Memory B cell (primary cell): ENCODE results near the gene LRG1.
A peak's percentile ranks its signal among the peaks of the same experiment; 100 is the strongest.
"Not testable (repeated sequence)": the region's sequence is repeated elsewhere in the genome, so short reads cannot be mapped to it uniquely, and the experiment has no call there.

Experiments used
- ATAC-seq: fragments of 150-1000 bp; cut with Tn5 transposase; 2 replicates; pipeline ENCODE4 v1.10.0; 2021; ENCODE audit warnings: low read depth, mild to moderate bottlenecking, moderate library complexity
- DNase-seq, 2 donors: peaks; one replicate each; pipeline ENCODE4 v3.0.0; 2022; ENCODE audit warnings: low spot score in 2 of 2
- H3K27ac Mint-ChIP-seq: one replicate; pipeline ENCODE4 v1.8.0; 2022; ENCODE audit warnings: mild to moderate bottlenecking, moderate library complexity, mixed read lengths
- H3K27me3 Mint-ChIP-seq: one replicate; pipeline ENCODE4 v1.8.0; 2022; ENCODE audit warnings: mixed read lengths
- H3K36me3 Mint-ChIP-seq: one replicate; pipeline ENCODE4 v1.8.0; 2022; ENCODE audit warnings: mild to moderate bottlenecking, mixed read lengths
- H3K4me1 Mint-ChIP-seq: one replicate; pipeline ENCODE4 v1.8.0; 2022; ENCODE audit warnings: mixed read lengths
- H3K4me3 Mint-ChIP-seq: one replicate; pipeline ENCODE4 v1.8.0; 2022; ENCODE audit warnings: mild to moderate bottlenecking, moderate library complexity, mixed read lengths
- H3K9me3 Mint-ChIP-seq: one replicate; pipeline ENCODE4 v1.8.0; 2022; ENCODE audit warnings: mixed read lengths

LRG1 gene

DNA sequence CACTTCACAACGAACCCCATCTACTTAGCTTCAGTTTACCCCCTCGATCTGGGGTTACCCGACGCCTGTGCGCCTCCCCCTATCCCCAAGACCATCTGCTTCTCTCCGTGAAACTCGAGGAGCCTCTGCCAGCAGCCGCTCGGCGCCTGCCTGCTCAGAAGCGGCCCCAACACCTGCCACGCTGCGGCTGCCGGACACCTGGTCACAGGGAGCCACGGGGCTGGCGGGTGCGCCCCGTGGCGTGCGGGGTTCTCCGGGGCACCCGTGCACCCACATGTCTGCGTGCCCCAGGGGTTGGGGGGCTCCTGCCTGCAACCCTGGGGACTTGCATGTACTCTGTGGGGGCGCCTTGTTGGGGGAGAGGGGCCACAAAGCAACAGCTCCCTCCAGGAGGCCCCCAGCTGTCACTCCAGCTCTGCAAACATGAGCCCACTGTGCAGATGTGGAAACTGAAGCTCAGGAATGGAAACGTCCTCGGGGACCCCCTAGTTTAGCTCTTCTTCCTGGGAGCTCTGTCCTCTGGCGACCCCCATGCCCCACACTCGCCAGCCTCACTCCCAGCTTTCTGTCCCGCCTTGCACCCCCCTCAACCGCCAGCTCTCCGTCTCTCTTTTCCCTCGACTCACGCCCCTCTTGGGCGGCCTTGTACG is 26.7 kb upstream of the LRG1 start:
- Mint-ChIP-seq H3K4me3 (no peak overlapping the region), H3K36me3 (no peaks in the 10 kb centered on the region), H3K4me1 (peaks cover 8% of the 10 kb centered on the region), H3K27me3 (peaks cover 14% of the 10 kb centered on the region), H3K9me3 (no peaks in the 10 kb centered on the region), H3K27ac (no peak overlapping the region)
- ATAC-seq (no peak), DNase-seq (no peak)

- not testable (repeated sequence) for H3K4me1 Mint-ChIP-seq, DNase-seq, H3K27ac Mint-ChIP-seq, H3K4me3 Mint-ChIP-seq, H3K9me3 Mint-ChIP-seq, H3K36me3 Mint-ChIP-seq
- H3K27me3 Mint-ChIP-seq = peaks cover 18% of the 10 kb centered on the region
- peak; percentile 49 for ATAC-seq
These were observed 23.7 kb upstream of the LRG1 start for GRCh38 chr19:4563562-4563961.

- H3K4me1 Mint-ChIP-seq, H3K9me3 Mint-ChIP-seq, H3K36me3 Mint-ChIP-seq, H3K27ac Mint-ChIP-seq, H3K4me3 Mint-ChIP-seq, DNase-seq: not testable (repeated sequence)
- H3K27me3 Mint-ChIP-seq = peaks cover 14% of the 10 kb centered on the region
- ATAC-seq = peak; percentile 77
These were observed 22.2 kb upstream of the LRG1 start for GRCh38 chr19:4562085-4562484.

GRCh38 chr19:4559569-4559968 is 19.7 kb upstream of the LRG1 start, which contains the start of gene SEMA6B:
Gene SEMA6B (minus strand): TSS chr19:4559684. CDS start chr19:4558457, 1,227 bp downstream.
- DNase-seq = no peak
- no peak for ATAC-seq
- Mint-ChIP-seq H3K4me1 (peaks cover 7% of the 10 kb centered on the region), H3K36me3 (no peaks in the 10 kb centered on the region), H3K4me3 (no peak within 1 kb of the TSS), H3K9me3 (no peaks in the 10 kb centered on the region), H3K27ac (no peak within 1 kb of the TSS), H3K27me3 (peaks cover 15% of the 10 kb centered on the region)

DNA sequence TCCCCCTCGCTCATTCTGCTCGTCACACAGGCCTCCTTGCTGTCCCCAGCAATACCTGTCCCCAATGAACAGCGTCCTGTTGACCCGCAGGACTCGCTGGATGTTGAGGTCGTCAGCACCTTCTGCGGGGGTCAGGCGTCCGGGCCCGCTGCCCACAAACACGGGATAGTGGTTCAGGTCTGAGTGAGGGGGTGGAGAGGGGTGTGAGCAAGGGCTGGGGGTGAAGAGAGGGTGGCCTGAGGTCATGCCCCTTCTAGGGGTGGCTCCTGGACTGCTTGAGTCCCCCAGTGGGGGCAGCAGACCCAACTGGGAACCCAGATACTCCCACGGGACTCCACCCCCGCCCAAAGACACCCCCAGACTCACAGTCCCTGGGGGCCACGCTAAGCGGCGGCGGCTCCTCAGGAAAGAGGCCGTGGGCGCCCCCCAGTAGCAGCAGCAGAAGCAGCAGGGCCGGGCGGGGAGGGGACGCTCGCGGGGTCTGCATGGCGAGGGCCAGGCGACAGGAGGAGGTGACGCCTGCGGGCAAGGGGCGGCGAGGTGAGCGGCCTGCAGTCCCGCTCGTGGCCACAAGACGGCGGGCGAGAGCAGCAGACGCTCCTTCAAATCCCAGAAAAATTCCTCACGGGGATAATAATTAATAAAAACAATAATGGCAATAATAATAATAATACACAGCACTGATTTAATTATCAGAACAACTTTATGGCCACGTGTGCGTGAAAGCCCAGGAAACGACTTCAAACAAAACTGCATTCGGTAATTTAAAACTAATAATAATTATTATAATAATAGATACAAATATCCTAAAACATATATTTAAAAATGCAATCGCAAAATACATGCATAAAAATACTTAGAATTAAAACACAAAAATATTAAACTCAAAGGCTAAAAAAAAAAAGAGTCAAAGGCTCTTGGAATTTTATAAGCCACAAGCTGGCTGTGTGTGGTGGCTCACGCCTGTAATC is 18.4 kb upstream of the LRG1 start:
- Mint-ChIP-seq H3K27me3 (peaks cover 21% of the 10 kb centered on the region), H3K4me3 (no peak overlapping the region), H3K36me3 (peaks cover 4% of the 10 kb centered on the region), H3K27ac (no peak overlapping the region), H3K4me1 (peaks cover 9% of the 10 kb centered on the region), H3K9me3 (peaks cover 4% of the 10 kb centered on the region)
- DNase-seq (peak; percentile 33 to 54), ATAC-seq (no peak)

DNA sequence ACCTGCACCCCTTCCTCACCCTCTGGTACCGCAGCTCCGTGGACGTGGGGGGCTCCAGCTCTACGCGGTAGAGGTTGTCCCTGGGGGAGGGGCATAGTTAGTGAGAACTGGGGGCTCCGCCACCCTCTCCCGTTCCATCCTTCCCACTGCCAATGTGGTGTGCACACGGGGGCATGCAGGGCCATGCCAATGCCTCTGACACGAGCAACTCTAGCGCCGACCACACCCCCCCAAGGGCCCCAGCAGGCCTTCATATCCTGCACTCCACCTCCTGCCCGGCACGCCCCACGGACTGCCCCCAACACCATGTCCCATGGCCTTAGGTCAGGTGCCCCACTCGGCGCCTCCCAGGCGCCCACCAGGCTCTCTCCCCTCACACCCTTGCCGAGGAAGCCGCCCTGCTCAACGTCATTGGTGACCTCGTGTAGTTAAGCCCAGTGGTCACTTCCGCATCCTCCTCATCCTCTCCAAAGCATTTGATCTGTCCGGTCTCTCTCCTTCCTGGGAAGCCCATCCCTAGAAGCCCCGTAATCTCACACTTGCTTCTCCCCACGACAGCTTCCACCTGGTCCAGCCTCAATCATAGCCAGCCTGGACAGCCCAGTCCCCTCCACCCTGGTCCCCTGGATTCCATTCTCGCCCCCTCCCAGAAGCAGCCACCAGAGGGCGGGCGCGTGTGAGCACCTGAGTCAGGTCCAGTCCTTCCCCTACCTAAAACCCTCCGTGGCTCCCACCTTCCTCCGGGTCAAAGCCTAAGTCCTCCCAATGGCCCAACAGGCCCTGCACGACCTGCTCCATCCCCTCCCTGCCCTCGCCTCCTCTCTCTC is 17.5 kb upstream of the LRG1 start:
- peaks cover 9% of the 10 kb centered on the region for H3K4me1 Mint-ChIP-seq
- no peak for DNase-seq

GRCh38 chr19:4556597-4557127 is 16.8 kb upstream of the LRG1 start:
- ATAC-seq (no peak), DNase-seq (no peak)
- peaks cover 6% of the 10 kb centered on the region for H3K4me1 Mint-ChIP-seq
- H3K27me3 Mint-ChIP-seq = peaks cover 28% of the 10 kb centered on the region
- peaks cover 7% of the 10 kb centered on the region for H3K36me3 Mint-ChIP-seq
- no peak overlapping the region for H3K4me3 Mint-ChIP-seq
- peaks cover 8% of the 10 kb centered on the region for H3K9me3 Mint-ChIP-seq
- no peak overlapping the region for H3K27ac Mint-ChIP-seq

More for the DNA sequence above, 17.5 kb upstream of the LRG1 start:
- ATAC-seq = no peak
- Mint-ChIP-seq H3K27ac (no peak overlapping the region), H3K4me3 (no peak overlapping the region), H3K36me3 (peaks cover 7% of the 10 kb centered on the region), H3K27me3 (peaks cover 27% of the 10 kb centered on the region), H3K9me3 (peaks cover 8% of the 10 kb centered on the region)

DNA sequence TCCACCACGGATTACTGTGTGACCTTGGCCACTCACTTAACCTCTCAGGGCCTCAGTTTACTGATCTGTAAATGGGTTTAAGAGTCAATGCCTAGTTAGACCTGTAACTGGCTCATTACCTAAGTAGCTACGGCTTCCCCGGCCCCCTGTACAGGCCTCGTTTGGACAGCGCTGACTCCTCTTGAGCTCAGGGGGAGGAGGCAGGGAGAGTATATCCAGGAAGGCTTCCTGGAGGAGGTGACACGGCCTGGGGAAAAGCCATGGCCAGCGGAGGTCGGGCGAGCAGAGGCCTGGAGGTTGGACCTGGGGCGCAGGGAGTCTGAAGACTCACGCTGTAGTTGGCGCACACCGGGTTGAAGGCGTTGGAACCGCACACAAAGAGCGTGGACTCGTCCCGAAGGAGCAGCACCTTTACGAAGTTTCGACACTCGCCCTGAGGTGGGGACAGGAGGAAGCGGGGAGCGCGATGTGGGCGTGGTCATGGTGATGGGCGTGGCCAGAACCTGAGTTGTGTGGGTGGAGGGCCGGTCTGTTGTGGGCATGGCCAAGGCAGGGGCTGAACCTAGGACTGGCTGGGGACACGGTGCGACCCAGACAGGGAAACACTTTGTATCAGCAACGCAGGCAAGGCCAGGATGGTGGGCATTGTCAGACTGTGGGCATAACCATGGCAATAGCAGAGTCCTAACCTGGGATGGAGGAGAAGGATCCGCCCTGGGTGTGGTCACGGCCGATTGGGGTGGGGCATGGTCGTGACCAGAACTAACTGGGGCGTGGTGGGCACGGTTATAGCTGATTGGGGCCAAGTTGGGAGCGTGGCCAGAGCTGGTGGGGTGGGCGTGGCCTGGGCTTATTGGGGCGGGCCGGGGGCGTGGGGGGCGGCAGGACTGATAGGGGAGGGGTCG is 16.1 kb upstream of the LRG1 start:
- ATAC-seq (no peak), DNase-seq (no peak)
- Mint-ChIP-seq H3K4me3 (no peak overlapping the region), H3K9me3 (peaks cover 8% of the 10 kb centered on the region), H3K27me3 (peaks cover 28% of the 10 kb centered on the region), H3K36me3 (peaks cover 7% of the 10 kb centered on the region), H3K27ac (no peak overlapping the region), H3K4me1 (peaks cover 6% of the 10 kb centered on the region)

GRCh38 chr19:4554717-4555116 is 14.9 kb upstream of the LRG1 start:
- Mint-ChIP-seq H3K27ac (no peak overlapping the region), H3K4me3 (no peak overlapping the region), H3K27me3 (peaks cover 27% of the 10 kb centered on the region), H3K36me3 (peaks cover 7% of the 10 kb centered on the region), H3K4me1 (peaks cover 6% of the 10 kb centered on the region), H3K9me3 (peaks cover 8% of the 10 kb centered on the region)
- no peak for DNase-seq
- no peak for ATAC-seq

DNA sequence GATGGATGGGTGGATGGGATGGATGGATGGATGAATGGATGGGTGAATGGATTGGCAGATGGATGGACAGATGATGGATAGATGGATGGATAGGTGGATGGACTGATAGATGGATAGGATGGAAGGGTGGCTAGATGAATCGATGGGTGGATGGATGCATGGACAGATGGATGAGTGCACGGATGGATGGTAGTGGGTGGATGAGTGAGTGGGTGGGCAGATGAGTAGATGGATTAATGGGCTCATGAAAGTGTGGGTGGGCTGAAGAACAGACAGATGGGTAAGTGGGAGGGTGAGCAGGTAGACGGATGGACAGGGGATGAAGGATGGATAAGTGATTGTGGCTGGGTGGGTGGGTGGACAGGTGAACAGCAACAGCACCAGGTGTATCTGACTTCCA is 13.9 kb upstream of the LRG1 start:
- DNase-seq (no peak), ATAC-seq (no peak)
- peaks cover 6% of the 10 kb centered on the region for H3K4me1 Mint-ChIP-seq
- H3K9me3 Mint-ChIP-seq = peaks cover 8% of the 10 kb centered on the region
- peaks cover 7% of the 10 kb centered on the region for H3K36me3 Mint-ChIP-seq
- H3K4me3 Mint-ChIP-seq = no peak overlapping the region
- H3K27ac Mint-ChIP-seq = no peak overlapping the region
- H3K27me3 Mint-ChIP-seq = peaks cover 27% of the 10 kb centered on the region

DNA sequence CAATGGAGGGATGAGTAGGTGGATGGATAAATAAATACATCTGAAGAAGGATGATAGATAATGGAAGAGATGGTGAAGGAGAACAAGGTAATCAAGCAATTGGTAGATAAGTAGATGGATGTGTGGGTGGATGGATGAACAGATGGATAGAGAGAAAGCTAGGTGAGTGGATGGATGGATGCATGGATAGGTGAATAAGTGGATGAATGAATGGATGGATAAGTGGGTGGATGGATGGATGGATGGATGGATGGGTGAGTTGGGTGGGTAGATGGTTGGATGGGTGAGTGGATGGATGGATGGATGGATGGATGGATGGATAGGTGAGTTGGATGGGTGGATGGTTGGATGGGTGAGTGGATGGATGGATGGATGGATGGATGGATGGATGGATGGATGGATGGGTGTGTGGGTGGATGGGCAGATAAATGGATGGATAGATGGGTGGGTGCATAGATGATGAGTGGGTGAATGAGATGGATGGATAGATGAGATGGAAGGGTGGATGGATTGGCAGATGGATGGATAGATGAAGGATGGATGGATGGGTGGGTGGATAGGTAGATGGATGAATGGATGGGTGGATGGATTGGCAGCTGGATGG is 13.4 kb upstream of the LRG1 start:
- H3K27ac Mint-ChIP-seq = no peak overlapping the region

GRCh38 chr19:4552525-4552819 is 12.6 kb upstream of the LRG1 start:
- Mint-ChIP-seq H3K9me3 (peaks cover 8% of the 10 kb centered on the region), H3K27ac (no peak overlapping the region), H3K27me3 (peaks cover 26% of the 10 kb centered on the region), H3K4me3 (no peak overlapping the region), H3K36me3 (peaks cover 7% of the 10 kb centered on the region), H3K4me1 (peaks cover 4% of the 10 kb centered on the region)
- no peak for DNase-seq
- ATAC-seq = no peak

More for the DNA sequence above, 13.4 kb upstream of the LRG1 start:
- H3K27me3 Mint-ChIP-seq = peaks cover 27% of the 10 kb centered on the region
- peaks cover 8% of the 10 kb centered on the region for H3K9me3 Mint-ChIP-seq
- peaks cover 6% of the 10 kb centered on the region for H3K4me1 Mint-ChIP-seq
- no peak for DNase-seq
- H3K4me3 Mint-ChIP-seq = no peak overlapping the region
- peaks cover 7% of the 10 kb centered on the region for H3K36me3 Mint-ChIP-seq
- no peak for ATAC-seq
